ENCODE measurements around the gene OTULIN.

Gene OTULIN

GRCh38 chr5:14668181-14668591 is 3.7 kb downstream of the OTULIN start:
- no peak overlapping the region for H3K27ac ChIP-seq
- no peak for TF ChIP-seq CTCF (IDR thresholded peaks at IDR 0.05)
- no peak for TF ChIP-seq ZFX (IDR thresholded peaks at IDR 0.05; ENCODE audit: borderline replicate concordance)

DNA sequence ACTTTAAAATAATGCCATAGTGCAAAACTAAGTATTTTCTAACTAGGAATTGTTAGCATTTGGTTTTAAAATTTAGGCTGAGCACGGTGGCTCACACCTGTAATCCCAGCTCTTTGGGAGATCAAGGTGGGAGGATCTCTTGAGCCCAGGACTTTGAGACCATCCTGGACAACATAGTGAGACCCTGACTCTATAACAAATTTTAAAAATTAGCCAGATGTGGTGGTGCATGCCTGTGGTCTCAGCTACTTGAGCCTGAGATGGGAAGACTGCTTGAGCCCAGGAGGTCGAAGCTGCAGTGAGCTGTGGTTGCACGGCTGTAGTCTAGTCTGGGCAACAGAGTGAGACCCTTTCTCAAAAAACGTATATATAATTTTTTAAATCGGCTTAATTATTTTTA is 4.9 kb downstream of the OTULIN start:
- TF ChIP-seq ZFX (IDR thresholded peaks at IDR 0.05; ENCODE audit: borderline replicate concordance): no peak

DNA sequence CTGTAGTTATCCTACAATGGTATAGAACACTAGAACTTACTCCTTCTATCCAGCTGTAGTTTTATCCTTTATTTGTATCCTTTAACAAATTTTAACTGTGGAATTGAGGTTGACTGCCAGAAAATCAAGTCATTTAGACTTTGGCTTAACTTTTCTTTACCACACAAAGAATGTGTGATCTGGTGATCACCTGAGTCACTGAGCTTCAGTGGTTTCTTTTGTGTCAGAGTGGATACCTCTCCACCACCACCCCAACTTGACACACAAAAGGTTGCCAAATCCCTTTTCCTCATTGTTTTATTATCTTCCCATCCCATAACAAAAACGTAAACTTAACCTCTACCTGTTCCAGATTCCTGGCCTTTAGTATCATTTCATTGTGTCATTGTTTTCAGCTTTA is 5.5 kb downstream of the OTULIN start:
- no peak for TF ChIP-seq CTCF (IDR thresholded peaks at IDR 0.05)
- TF ChIP-seq ZFX (IDR thresholded peaks at IDR 0.05; ENCODE audit: borderline replicate concordance): no peak
- H3K27ac ChIP-seq: no peak overlapping the region

More for the DNA sequence above, 4.9 kb downstream of the OTULIN start:
- no peak overlapping the region for H3K27ac ChIP-seq

- no peak overlapping the region for H3K27ac ChIP-seq
- TF ChIP-seq CTCF (IDR thresholded peaks at IDR 0.05) (no peak), ZFX (IDR thresholded peaks at IDR 0.05; ENCODE audit: borderline replicate concordance) (no peak)
Observed at GRCh38 chr5:14671414-14671813, 6.9 kb downstream of the OTULIN start.

DNA sequence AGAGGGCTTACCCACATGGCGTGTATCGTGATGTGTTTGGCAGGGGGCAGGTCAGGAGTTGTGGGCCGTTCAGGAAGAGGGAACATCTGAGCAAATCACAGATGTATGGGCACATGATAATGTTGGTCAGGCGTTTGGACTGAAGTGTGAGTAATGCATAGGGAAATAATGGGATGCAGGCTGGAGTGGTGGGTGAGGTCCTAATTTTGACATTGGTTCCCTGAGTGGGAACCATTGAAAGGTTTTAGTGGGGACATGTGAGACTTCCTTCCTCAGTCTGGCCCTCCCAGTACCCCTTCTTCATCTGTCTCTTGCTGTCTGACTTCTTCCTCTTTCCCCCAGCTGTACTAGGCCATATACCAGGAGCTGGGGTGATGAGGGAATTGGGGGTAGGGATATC is 7.6 kb downstream of the OTULIN start:
- TF ChIP-seq CTCF (IDR thresholded peaks at IDR 0.05) (no peak), ZFX (IDR thresholded peaks at IDR 0.05; ENCODE audit: borderline replicate concordance) (no peak)
- H3K27ac ChIP-seq: no peak overlapping the region

DNA sequence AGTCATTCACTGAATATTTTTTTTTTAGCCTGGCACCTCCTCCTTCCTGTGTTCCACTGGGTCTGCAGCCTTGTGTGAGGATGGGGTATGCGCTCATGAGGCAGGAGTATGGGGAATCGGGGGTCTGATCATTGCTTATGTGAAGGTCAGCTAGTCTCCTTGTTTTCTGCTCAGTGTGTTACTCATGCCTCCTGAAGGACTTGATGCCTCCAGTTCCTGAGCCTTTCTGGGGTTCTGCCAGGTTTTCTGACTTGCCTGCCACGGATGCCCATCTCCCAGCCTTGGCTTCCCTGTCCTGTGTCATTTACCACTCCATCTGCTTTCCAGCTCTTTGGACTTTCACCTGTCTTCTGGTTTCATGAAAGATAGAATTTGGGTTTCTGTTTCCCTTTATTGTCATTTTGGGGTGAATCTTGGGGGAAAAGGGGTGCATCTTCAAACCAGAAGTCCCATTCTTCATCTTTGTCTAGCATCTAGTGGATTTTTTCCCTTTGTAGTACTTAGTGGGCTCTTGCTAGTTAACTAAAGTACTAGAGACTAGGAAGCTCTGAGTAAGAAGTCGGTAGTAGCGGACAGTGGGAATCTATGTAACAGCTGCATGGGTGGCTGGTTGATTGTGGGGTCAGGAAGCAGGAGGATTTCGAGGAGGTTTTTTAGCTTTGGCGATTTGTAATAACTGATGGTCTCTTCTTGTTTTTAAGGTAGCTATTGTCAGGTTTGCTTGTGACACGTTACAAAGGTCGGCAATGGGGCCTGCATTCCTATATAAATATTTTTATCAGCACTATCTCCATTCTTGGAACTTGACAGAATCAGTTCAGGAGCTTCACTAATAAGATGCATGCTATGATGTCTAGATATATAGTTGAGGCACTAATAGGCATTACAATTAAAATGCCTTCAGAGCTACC is 8.2 kb downstream of the OTULIN start:
- H3K27ac ChIP-seq: no peak overlapping the region
- TF ChIP-seq CTCF (IDR thresholded peaks at IDR 0.05) (no peak), ZFX (IDR thresholded peaks at IDR 0.05; ENCODE audit: borderline replicate concordance) (no peak)

- TF ChIP-seq CTCF (IDR thresholded peaks at IDR 0.05) (no peak), ZFX (IDR thresholded peaks at IDR 0.05; ENCODE audit: borderline replicate concordance) (no peak)
- H3K27ac ChIP-seq: no peak overlapping the region
Observed at GRCh38 chr5:14673443-14673842, 8.9 kb downstream of the OTULIN start.

Data from 22Rv1 (cell line).